CD4-positive, alpha-beta memory T cell (primary cell): ENCODE results near the gene DSN1. TPM values are rescaled to one million over a fixed set of nuclear protein-coding genes. Genes with fewer than 3 reads are reported as not detected.
A peak's percentile ranks its signal among the peaks of the same experiment; 100 is the strongest.

ENCODE experiments used
- CTCF ChIA-PET: fragments of 350-600 bp; sonication (Branson Sonifier 250); formaldehyde crosslinking; loops from one replicate; lab custom pipeline; 2021; ENCODE audit warnings: inconsistent platforms; ENCODE audit not compliant: partially characterized antibody; lab: Charles Lee
- POLR2A ChIA-PET: fragments of 350-600 bp; sonication (Branson Sonifier 250); formaldehyde crosslinking; loops from one replicate; lab custom pipeline; 2021; ENCODE audit not compliant: partially characterized antibody; lab: Charles Lee
- DNase-seq, 5 donors: peaks; one replicate each; pipeline versions ENCODE4 v3.0.0 to v3.0.0-alpha.2; 2020 to 2022; ENCODE audit warnings: mixed read lengths in 1 of 5
- H3K27ac ChIP-seq: one replicate; pipeline ENCODE4 v1.7.0; 2013; ENCODE audit warnings: low read depth, low read length
- H3K27me3 ChIP-seq: 2 replicates; pipeline ENCODE4 v1.7.0; 2013; ENCODE audit warnings: mild to moderate bottlenecking, low read length, moderate library complexity; ENCODE audit not compliant: insufficient read depth
- H3K36me3 ChIP-seq: 2 replicates; pipeline ENCODE4 v1.7.0; 2013; ENCODE audit warnings: mild to moderate bottlenecking, low read length, moderate library complexity; ENCODE audit not compliant: insufficient read depth
- H3K4me1 ChIP-seq: 2 replicates; pipeline ENCODE4 v1.7.0; 2013; ENCODE audit warnings: mild to moderate bottlenecking, low read length, moderate library complexity; ENCODE audit not compliant: insufficient read depth
- H3K4me3 ChIP-seq, 2 donors: one replicate each; pipeline ENCODE4 v1.7.0; 2013; ENCODE audit warnings: low read length in 2 of 2, mild to moderate bottlenecking in 1 of 2
- H3K9me3 ChIP-seq, 2 donors: one replicate each; pipeline ENCODE4 v1.7.0; 2013; ENCODE audit warnings: low read length in 2 of 2, control low read depth in 1 of 2; ENCODE audit not compliant: control insufficient read depth in 1 of 2
- H3K27ac Mint-ChIP-seq, 7 donors: one replicate each; pipeline ENCODE4 v1.8.0; 2020 to 2021; ENCODE audit warnings: mixed read lengths in 7 of 7, mild to moderate bottlenecking in 6 of 7, inconsistent platforms in 3 of 7, moderate library complexity in 3 of 7
- H3K27me3 Mint-ChIP-seq, 2 donors: one replicate each; pipeline ENCODE4 v1.8.0; 2020 to 2021; ENCODE audit warnings: mixed read lengths in 2 of 2
- H3K36me3 Mint-ChIP-seq, 2 donors: one replicate each; pipeline ENCODE4 v1.8.0; 2020 to 2021; ENCODE audit warnings: mixed read lengths in 2 of 2, inconsistent platforms in 1 of 2, mild to moderate bottlenecking in 1 of 2
- H3K4me1 Mint-ChIP-seq, 4 donors: one replicate each; pipeline ENCODE4 v1.8.0; 2020 to 2021; ENCODE audit warnings: mixed read lengths in 4 of 4, mild to moderate bottlenecking in 1 of 4
- H3K4me3 Mint-ChIP-seq, 8 donors: one replicate each; pipeline ENCODE4 v1.8.0; 2020 to 2021; ENCODE audit warnings: mixed read lengths in 8 of 8, mild to moderate bottlenecking in 7 of 8, moderate library complexity in 6 of 8, inconsistent platforms in 3 of 8
- H3K9me3 Mint-ChIP-seq, 8 donors: one replicate each; pipeline ENCODE4 v1.8.0; 2020 to 2021; ENCODE audit warnings: mixed read lengths in 8 of 8, mild to moderate bottlenecking in 5 of 8, inconsistent platforms in 3 of 8, moderate library complexity in 1 of 8
- intact Hi-C: fragments of 100-400 bp; cut with micrococcal nuclease; formaldehyde crosslinking; loops from one replicate; pipeline ENCODE4 v1.15.1; 2023
- polyA plus RNA-seq, 2 donors: library from polyadenylated mRNA; unstranded; fragments of 300-500 nt; fragmentation: Illumina TruSeq; gene quantifications; one replicate each; pipeline ENCODE4 v1.2.3, GENCODE V29; 2021
- total RNA-seq, 2 experiments: library from RNA; stranded (reverse); gene quantifications; one replicate each; pipeline ENCODE4 v1.2.3, GENCODE V29; 2021

Gene DSN1
- total and polyA plus RNA-seq, 4 experiments from 2014 or later = 6.1 to 14.3 (median 10.5) TPM

DNA sequence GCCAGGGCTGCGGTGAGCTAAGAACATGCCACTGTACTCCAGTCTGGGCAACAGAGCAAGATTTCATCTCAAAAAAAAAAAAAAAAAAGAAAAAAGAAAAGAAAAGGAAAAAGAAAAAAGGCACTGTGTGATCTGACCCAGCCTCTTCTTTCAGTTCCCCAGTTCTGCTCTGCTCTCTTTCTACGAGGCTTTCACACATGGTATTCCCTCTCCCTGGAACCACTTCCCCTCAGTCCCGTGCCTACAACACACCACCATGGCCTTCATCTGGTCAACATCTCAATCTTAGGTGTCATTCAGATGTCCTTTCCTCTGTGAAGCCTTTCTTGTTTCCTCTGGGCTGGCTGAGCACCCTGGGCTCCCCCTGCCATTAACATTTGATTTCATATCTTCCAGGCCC is 2.3 kb upstream of the DSN1 start:
- Histone ChIP-seq H3K27me3 (no peaks in the 10 kb centered on the region), H3K4me3 (no peak overlapping the region), H3K36me3 (no peaks in the 10 kb centered on the region), H3K27ac (no peak overlapping the region), H3K4me1 (peaks cover 13% of the 10 kb centered on the region), H3K9me3 (no peaks in the 10 kb centered on the region)
- peak overlapping the region in 3 of 8 donors; percentile 29 to 59 (median 39) for H3K4me3 Mint-ChIP-seq
- intact Hi-C loops = loop anchor here (10.0 kb wide), 1 partner anchor 109 kb away; no protein-coding TSS in a partner anchor
- DNase-seq = no peak
- peaks cover 0 to 5% (median 0%) of the 10 kb centered on the region in 8 donors for H3K9me3 Mint-ChIP-seq
- no peaks in the 10 kb centered on the region for H3K27me3 Mint-ChIP-seq
- CTCF ChIA-PET = interaction anchor here (1.3 kb wide), 1 partner anchor 16 kb away, joined by 3 read pairs; no protein-coding TSS in a partner anchor
- POLR2A ChIA-PET = interaction anchor here (2.9 kb wide), 1 partner anchor 30 kb away, joined by 23 read pairs; the partner anchor contains the start of gene NDRG3
- peak overlapping the region in 2 of 7 donors; percentile 42 to 93 for H3K27ac Mint-ChIP-seq
- peaks cover under 1 to 8% of the 10 kb centered on the region in 2 donors for H3K36me3 Mint-ChIP-seq
- peaks cover 9 to 24% (median 18%) of the 10 kb centered on the region in 4 donors for H3K4me1 Mint-ChIP-seq

DNA sequence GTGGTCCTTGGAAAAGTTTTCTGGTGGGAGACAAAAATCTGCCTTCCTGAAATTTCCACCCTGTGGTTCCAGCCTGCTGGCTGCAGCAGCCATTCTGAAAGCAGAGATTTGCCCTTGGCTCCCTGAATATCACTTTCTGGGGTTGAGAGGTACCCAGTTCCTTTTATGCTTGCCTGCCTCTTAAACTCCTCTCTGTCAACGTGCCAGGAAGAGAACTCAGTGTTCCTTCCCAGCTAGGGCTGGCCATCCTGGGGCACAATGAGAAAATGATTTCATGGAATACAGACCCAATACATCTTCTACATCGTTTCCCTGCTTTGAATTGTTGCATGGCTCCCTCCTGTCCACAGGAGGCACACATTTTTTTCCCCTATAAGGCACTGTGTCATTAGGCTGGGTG is 1.6 kb upstream of the DSN1 start:
- intact Hi-C loops = loop anchor here (10.0 kb wide), 1 partner anchor 110 kb away; no protein-coding TSS in a partner anchor
- no peak for DNase-seq
- Mint-ChIP-seq H3K27me3 (no peaks in the 10 kb centered on the region), H3K9me3 (peaks cover 0 to 5% (median 0%) of the 10 kb centered on the region in 8 donors), H3K4me3 (peak overlapping the region; percentile 21 to 97 (median 86)), H3K4me1 (peaks cover 9 to 24% (median 18%) of the 10 kb centered on the region in 4 donors), H3K27ac (peak overlapping the region in 5 of 7 donors; percentile 36 to 98 (median 92)), H3K36me3 (peaks cover 3 to 11% of the 10 kb centered on the region in 2 donors)
- POLR2A ChIA-PET = interaction anchor here (0.7 to 2.9 kb wide), 3 partner anchors 29 to 170 kb away, joined by 3 to 23 read pairs (median 19); partner anchors contain the start of genes NDRG3 and RAB5IF
- no peaks in the 10 kb centered on the region for H3K27me3 ChIP-seq
- H3K4me1 ChIP-seq = peaks cover 13% of the 10 kb centered on the region
- H3K9me3 ChIP-seq = no peaks in the 10 kb centered on the region
- CTCF ChIA-PET = no interaction called here
- no peak overlapping the region for H3K4me3 ChIP-seq
- no peak overlapping the region for H3K27ac ChIP-seq
- H3K36me3 ChIP-seq = no peaks in the 10 kb centered on the region

DNA sequence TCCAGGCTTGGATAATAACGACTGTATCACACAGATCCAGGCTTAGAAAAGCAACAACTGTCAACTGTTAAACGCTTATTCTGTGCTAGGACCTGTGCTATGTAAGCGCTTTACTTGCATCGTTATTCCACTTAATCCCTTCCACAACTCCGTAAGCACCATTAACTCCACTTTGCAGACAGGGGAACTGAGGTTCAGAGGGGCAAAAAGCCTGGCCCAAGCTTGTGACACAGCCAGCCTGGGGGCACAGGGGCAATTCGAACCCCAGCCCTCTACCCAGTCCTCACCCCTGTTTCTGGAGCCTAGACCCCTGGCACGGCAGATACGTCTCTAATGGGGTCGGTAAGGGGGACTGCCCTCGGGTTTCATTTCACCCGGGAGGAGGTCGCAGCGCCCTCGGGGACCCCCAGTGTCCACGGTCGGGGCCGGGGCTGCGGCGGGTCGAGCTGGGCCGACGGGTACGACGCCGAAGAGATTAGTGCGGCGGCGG is 411 bp downstream of the DSN1 start:
- POLR2A ChIA-PET = interaction anchor here (0.6 to 2.9 kb wide), 9 partner anchors 27 to 324 kb away, joined by 3 to 23 read pairs (median 4); partner anchors contain the start of genes NDRG3, RAB5IF and SLA2
- peaks cover 3 to 16% of the 10 kb centered on the region in 2 donors for H3K36me3 Mint-ChIP-seq
- DNase-seq = no peak
- Histone ChIP-seq H3K4me1 (peaks cover 13% of the 10 kb centered on the region), H3K36me3 (no peaks in the 10 kb centered on the region), H3K9me3 (no peaks in the 10 kb centered on the region), H3K4me3 (peak overlapping the region; percentile 85 to 95), H3K27ac (peak overlapping the region; percentile 85), H3K27me3 (no peaks in the 10 kb centered on the region)
- peaks cover 0 to 5% (median 0%) of the 10 kb centered on the region in 8 donors for H3K9me3 Mint-ChIP-seq
- intact Hi-C loops = loop anchor here (1.0 to 10.0 kb wide), 3 partner anchors 27 to 281 kb away; partner anchors contain the start of gene NDRG3
- H3K27me3 Mint-ChIP-seq = no peaks in the 10 kb centered on the region
- CTCF ChIA-PET = interaction anchor here (0.6 to 1.8 kb wide), 9 partner anchors 18 to 167 kb away, joined by 3 to 5 read pairs (median 4); no protein-coding TSS in a partner anchor
- H3K27ac Mint-ChIP-seq = peak overlapping the region; percentile 95 to 100 (median 98)
- peak overlapping the region; percentile 92 to 100 (median 96) for H3K4me3 Mint-ChIP-seq
- peaks cover 9 to 24% (median 18%) of the 10 kb centered on the region in 4 donors for H3K4me1 Mint-ChIP-seq

DNA sequence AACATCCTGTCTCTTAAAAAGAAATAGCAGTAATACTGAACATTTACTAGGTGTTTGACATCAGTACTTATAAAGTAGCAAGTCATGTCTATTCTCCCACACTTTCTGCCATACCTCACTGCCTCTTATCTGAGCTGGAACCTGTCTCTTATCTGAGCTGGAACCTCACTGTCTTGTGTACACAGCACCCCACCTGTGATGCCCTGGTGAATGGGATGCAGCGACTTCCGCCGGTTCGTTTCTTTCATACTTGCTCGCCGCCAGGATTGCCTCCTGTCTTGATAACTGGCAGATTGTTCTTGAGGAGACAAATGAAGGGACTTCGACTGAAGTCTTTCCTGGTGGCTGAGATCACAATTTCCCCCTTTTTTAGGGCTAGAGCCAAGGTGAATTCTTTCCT is 2.9 kb downstream of the DSN1 start:
- Mint-ChIP-seq H3K36me3 (peaks cover 3 to 18% of the 10 kb centered on the region in 2 donors), H3K4me3 (no peak overlapping the region), H3K27ac (peak overlapping the region in 4 of 7 donors; percentile 10 to 76 (median 46)), H3K27me3 (no peaks in the 10 kb centered on the region), H3K4me1 (peaks cover 9 to 24% (median 18%) of the 10 kb centered on the region in 4 donors), H3K9me3 (peaks cover 0 to 5% (median 0%) of the 10 kb centered on the region in 8 donors)
- H3K27me3 ChIP-seq = no peaks in the 10 kb centered on the region
- ChIA-PET POLR2A (no interaction called here), CTCF (no interaction called here)
- intact Hi-C loops = loop anchor here (10.0 kb wide), 1 partner anchor 114 kb away; no protein-coding TSS in a partner anchor
- no peak overlapping the region for H3K4me3 ChIP-seq
- no peak for DNase-seq
- peaks cover 13% of the 10 kb centered on the region for H3K4me1 ChIP-seq
- H3K36me3 ChIP-seq = no peaks in the 10 kb centered on the region
- no peak overlapping the region for H3K27ac ChIP-seq
- no peaks in the 10 kb centered on the region for H3K9me3 ChIP-seq

DNA sequence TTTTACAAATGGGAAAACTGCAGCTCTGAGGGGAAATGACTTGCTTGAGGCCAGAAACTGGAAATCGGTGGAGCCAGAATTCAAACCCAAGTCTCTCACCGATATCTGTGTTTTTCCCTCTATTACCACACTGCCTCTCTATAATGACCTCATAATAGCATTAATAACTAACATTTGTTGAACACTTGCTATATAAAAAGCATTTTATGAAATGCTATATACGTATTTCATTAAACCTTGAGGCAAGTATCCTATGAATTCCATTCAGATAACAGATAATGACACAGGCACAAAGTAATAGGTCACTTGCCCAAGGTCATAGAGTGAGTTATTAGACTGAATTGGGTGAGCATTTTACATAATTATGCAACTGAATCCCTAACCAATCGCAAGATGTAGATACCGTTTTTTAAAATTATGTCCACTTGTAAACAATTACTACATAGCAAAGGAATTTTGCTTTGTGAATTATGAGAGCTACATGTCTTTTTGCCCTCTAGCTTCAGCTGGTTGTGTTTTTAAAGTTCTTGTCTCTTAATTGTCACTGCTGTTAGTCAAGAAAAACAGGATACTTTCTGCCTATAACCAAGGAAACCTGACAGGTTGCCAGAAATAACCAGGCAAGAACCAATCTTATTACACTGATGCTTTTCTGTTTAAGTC is 4.7 kb downstream of the DSN1 start:
- ChIA-PET POLR2A (no interaction called here), CTCF (interaction anchor here (1.1 to 1.5 kb wide), 2 partner anchors 12 to 14 kb away, joined by 4 to 7 read pairs; no protein-coding TSS in a partner anchor)
- Histone ChIP-seq H3K4me3 (no peak overlapping the region), H3K27me3 (no peaks in the 10 kb centered on the region), H3K27ac (no peak overlapping the region), H3K36me3 (no peaks in the 10 kb centered on the region), H3K4me1 (peaks cover 8% of the 10 kb centered on the region), H3K9me3 (no peaks in the 10 kb centered on the region)
- Mint-ChIP-seq H3K9me3 (peaks cover 0 to 3% (median 0%) of the 10 kb centered on the region in 8 donors), H3K4me1 (peaks cover 7 to 13% (median 10%) of the 10 kb centered on the region in 4 donors), H3K27me3 (no peaks in the 10 kb centered on the region), H3K36me3 (peaks cover 3 to 16% of the 10 kb centered on the region in 2 donors), H3K27ac (no peak overlapping the region), H3K4me3 (no peak overlapping the region)
- DNase-seq = no peak
- intact Hi-C loops = no loop called here

DNA sequence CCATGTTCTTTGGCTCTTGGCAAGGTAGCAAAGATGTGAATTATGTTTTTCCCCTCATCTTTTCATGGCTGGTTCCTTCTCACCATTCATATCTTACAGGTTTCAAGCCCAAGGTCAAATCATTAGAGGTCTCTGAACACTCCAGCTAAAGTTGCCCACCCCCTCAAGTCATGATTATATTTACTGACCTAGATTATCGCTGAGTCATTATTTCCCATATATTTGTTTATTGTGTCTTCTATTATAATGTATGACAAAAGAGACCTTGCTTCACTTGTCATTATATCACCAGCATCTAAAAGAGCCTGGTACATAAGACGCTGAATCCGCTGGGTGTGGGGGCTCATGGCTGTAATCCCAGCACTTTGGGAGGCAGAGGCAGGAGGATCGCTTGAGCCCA is 12.4 kb downstream of the DSN1 start:
- Histone ChIP-seq H3K9me3 (no peaks in the 10 kb centered on the region), H3K4me1 (no peaks in the 10 kb centered on the region), H3K27ac (no peak overlapping the region), H3K36me3 (no peaks in the 10 kb centered on the region), H3K27me3 (no peaks in the 10 kb centered on the region), H3K4me3 (no peak overlapping the region)
- peak overlapping the region in 2 of 7 donors; percentile 57 to 81 for H3K27ac Mint-ChIP-seq
- H3K4me1 Mint-ChIP-seq = peaks cover 0 to 5% (median 3%) of the 10 kb centered on the region in 4 donors
- no peaks in the 10 kb centered on the region for H3K9me3 Mint-ChIP-seq
- no peak overlapping the region for H3K4me3 Mint-ChIP-seq
- DNase-seq = no peak
- no peaks in the 10 kb centered on the region for H3K27me3 Mint-ChIP-seq
- H3K36me3 Mint-ChIP-seq = peaks cover 11% of the 10 kb centered on the region in 2 donors
- intact Hi-C loops = no loop called here
- ChIA-PET CTCF (no interaction called here), POLR2A (no interaction called here)

DNA sequence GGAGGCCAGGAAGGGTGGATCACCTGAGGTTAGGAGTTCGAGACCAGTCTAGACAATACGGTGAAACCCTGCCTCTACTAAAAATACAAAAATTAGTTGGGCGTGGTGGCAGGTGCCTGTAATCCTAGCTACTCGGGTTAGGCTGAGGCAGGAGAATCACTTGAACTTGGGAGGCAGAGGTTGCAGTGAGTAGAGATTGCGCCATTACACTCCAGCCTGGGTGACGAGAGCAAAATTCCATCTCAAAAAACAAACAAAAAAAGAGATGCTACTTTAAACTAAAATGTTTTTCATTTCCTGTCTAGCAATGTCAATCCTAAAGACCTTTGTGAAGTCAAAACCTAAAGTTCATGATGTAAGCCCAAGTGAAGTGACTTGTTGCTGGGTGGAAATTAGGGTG is 12.9 kb downstream of the DSN1 start:
- POLR2A ChIA-PET = no interaction called here
- CTCF ChIA-PET = no interaction called here
- H3K27me3 ChIP-seq = no peaks in the 10 kb centered on the region
- Mint-ChIP-seq H3K9me3 (no peaks in the 10 kb centered on the region), H3K4me1 (peaks cover 0 to 5% (median 3%) of the 10 kb centered on the region in 4 donors), H3K36me3 (peaks cover 11 to 12% of the 10 kb centered on the region in 2 donors), H3K4me3 (no peak overlapping the region), H3K27ac (no peak overlapping the region), H3K27me3 (no peaks in the 10 kb centered on the region)
- H3K9me3 ChIP-seq = no peaks in the 10 kb centered on the region
- H3K4me1 ChIP-seq = no peaks in the 10 kb centered on the region
- no peak for DNase-seq
- no peaks in the 10 kb centered on the region for H3K36me3 ChIP-seq
- H3K27ac ChIP-seq = no peak overlapping the region
- intact Hi-C loops = no loop called here
- no peak overlapping the region for H3K4me3 ChIP-seq
